GM19397 (cell line): ENCODE measurements around the gene AGAP6.
"Not testable (repeated sequence)": the region's sequence is repeated elsewhere in the genome, so short reads cannot be mapped to it uniquely, and the experiment has no call there.

ENCODE experiments used
- ATAC-seq: cut with Tn5 transposase; IDR thresholded peaks from one replicate; pipeline ENCODE4 v1.9.1; 2021; ENCODE audit warnings: mild to moderate bottlenecking, moderate library complexity; ENCODE audit not compliant: unreplicated experiment

AGAP6 gene

GRCh38 chr10:50024716-50025383 lies 36.6 kb downstream of the AGAP6 start:
- not testable (repeated sequence) for ATAC-seq

DNA sequence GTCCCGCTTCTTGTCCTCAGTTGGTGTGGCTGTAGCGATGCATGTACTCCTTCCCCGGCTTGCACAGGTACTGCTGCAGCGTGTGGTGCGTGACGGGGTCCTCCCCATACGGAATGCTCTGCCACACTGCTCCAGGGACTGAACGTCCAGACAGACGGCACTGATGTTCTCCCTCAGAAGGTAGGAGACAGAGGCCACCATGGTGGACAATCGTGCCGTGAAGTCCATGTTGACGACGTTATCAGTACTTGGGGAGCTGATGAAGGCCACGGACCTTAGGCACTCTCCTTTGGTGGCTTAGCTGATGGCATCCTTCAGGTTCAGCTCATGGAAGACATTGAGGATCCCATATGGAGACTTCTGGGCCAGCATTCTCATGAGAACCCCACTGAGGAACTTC lies 37.4 kb downstream of the AGAP6 start:
- no peak for ATAC-seq

GRCh38 chr10:50027195-50027594 lies 39.0 kb downstream of the AGAP6 start:
- no peak for ATAC-seq

DNA sequence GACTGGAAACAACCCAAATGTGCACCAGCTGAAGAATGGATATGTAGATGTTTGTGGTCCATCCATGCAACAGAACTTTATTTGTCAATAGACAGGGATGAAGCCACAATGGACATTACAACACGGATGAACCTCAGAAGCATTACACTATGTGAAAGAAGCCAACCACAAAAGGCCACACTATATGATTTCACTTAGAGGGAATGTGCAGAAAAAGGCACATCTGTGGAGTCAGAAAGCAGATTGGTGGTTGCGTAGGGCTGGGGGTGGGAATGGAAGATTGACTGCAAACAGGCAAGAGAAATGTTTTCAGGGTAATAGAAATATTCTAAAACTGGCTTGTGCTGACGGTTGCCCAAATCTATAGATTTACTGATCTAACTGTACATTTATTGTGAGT lies 45.3 kb downstream of the AGAP6 start:
- ATAC-seq: no peak

DNA sequence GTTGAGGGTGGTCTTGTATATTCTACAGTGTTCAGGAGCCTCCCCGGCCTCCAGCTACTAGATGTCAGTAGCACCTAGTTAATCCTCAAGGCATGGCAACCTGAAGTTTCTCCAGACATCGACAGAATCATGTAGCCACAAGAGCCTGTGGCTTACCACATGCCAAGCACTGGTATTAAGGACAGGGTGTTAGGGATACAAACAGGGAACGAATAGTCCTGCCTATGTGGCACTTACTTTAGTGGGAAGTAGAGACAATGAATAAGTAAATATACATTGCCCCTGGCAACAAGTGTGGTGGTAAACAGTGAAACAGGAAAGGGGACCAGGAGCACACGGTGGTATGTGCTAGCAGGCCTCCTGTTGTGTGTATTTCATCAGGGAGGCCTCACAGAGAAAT lies 47.1 kb downstream of the AGAP6 start:
- not testable (repeated sequence) for ATAC-seq

DNA sequence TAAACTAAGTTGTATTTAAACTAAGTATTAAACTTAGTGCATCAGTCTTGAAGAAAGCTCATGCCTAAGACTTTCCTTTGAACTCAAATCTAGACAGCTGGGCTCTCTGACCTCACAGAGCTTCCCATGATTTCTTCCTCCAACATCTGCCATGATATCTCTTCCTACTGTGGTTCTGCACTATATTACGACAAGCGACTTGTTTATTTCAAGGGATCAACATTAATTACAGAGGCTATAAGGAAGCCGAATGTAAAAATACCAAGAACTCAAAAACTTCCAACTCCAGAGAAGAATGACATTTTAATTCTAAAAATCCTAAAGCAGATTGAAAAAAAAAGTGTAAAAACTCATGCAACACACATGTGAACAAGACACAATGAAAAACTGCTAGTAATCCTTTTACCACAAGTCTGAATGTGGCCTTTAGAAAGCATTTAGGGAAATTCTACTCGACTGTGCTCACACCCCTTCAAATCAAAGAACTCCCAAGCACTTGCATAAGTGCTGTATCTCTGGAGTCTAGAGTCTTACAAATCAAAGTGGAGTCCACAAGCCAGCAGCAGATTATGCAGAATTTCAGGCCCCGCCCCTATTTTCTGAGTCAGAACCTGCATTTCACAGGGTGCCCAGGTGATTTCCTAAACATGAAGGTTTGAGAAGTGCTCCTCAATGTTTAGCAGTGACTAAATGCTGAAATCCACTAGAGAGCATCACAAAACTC lies 56.9 kb downstream of the AGAP6 start:
- ATAC-seq: no peak

DNA sequence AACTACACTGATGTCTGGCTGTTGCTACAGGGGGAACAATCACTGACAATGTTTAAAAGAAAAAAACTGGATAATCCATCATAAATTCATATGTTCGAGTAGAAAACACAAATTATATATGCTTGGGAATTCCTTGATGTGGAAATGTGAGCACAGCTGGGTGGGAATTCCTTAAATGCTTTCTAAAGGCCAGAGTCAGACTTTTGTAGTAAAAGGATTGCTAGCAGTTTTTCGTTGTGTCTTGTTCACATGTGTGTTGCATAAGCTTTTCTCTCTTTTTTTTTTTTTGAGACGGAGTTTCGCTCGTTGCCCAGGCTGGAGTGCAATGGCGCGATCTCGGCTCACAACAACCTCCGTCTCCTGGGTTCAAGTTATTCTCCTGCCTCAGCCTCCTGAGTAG lies 58.3 kb downstream of the AGAP6 start:
- ATAC-seq: not testable (repeated sequence)

- ATAC-seq: not testable (repeated sequence)
These were observed 59.4 kb downstream of the AGAP6 start for GRCh38 chr10:50047594-50047993.

DNA sequence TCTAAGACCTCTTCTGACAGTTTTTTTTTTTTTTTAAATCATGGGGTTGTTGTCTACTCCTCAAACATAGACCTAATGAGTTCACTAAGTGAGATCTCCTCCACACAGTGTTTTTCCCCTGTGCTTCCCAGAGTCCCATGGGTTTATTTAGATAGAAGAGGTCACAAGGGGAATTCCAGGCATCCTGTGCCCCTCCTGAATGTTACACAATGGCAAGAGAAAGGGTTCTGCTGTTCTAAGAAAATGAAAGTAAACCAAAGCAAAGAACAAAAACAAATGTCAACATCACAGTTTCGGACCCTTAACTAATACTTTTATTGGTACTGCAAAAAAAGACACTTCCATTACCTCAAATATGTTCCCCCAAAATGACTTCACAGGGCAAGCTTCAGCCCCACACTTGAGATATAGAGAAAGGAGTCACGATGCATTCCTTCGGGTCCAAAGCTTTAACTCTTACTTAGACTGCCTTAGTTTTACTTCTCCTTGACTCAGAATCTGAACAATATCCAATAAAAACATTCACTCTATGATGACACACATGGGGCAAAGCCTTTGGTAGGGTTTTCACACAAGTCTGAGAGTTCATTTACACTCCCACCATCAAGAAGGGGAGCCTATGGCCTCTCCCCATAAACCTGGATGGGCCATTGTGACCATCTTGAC lies 63.9 kb downstream of the AGAP6 start:
- peak; percentile 61 for ATAC-seq

- not testable (repeated sequence) for ATAC-seq
These were observed 64.7 kb downstream of the AGAP6 start for GRCh38 chr10:50052778-50053376.

GRCh38 chr10:50055494-50056292 lies 67.5 kb downstream of the AGAP6 start:
- ATAC-seq: not testable (repeated sequence)

DNA sequence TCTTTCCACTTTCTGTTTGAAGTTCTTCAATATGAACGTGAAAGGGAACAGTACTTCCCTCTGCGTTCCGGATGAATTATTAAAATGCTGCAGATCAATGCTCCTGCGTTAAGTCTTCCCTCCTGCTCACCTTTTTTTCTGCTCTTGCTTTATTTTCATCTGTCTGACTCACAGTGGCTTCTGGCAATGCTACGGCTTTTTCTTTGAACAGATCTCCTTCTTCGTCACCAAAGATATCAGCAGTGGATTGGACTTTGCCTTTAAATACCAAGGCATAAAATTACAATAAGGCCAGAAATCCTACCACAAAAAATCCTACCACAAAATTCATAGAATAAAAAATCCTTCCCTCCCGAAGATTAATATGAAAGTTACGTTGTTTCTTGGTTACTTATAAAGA lies 68.4 kb downstream of the AGAP6 start:
- ATAC-seq: not testable (repeated sequence)

DNA sequence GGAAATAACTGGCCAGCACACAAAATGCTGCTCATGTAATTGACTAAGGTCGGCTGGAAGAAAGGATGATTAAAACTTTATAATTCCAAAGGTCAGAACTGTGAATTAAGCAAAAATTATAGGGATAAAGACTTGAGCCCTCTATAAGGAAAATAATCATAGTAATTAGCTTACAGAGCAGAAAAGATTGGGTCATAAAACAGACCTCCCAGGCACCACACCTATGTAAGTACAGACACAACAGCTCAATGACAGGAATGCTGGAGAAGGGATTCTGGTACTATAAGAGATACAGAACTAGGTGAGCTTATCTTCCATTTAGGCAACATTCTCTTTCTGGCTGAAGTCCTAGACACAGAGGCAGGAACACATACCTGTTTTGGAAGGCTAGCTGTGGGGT lies 70.5 kb downstream of the AGAP6 start:
- ATAC-seq: not testable (repeated sequence)

DNA sequence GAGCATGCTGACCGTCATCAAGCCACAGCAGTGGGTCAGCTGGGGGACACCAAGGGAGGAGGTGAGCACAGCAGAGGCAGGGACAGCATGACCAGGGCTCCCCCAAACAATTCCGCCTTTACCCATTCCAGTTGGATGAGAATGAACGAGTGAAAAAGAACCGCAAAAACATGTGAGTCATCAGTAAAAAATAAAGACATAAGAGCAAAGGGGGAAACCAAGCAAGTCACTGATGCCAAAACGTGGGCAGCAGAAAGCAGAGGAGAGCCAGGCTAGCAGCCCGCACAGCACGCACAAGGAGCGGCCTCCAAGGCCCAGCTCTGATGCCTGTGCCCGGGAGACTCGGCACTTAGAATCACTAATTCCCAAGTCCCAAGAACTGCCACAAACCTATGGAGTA lies 71.7 kb downstream of the AGAP6 start:
- ATAC-seq: not testable (repeated sequence)
